Stimulated activated naive CD8-positive, alpha-beta T cell treated with anti-CD3 and anti-CD28 coated beads, Interleukin-15, amount 100 ng/mL, for 72 hours (primary cell): ENCODE measurements around the gene CCNY.
"Not testable (repeated sequence)": the region's sequence is repeated elsewhere in the genome, so short reads cannot be mapped to it uniquely, and the experiment has no call there.

Source experiments
- ATAC-seq: fragments of 150-1000 bp; cut with Tn5 transposase; 2 replicates; pipeline ENCODE4 v1.10.0; 2021; ENCODE audit warnings: mild to moderate bottlenecking, moderate library complexity
- DNase-seq, 2 donors: peaks; one replicate each; pipeline ENCODE4 v3.0.0; 2021 to 2022
- H3K27ac Mint-ChIP-seq, 2 donors: one replicate each; pipeline ENCODE4 v1.8.0; 2022; ENCODE audit warnings: mild to moderate bottlenecking in 2 of 2, mixed read lengths in 2 of 2, moderate library complexity in 2 of 2
- H3K27me3 Mint-ChIP-seq: one replicate; pipeline ENCODE4 v1.8.0; 2022; ENCODE audit warnings: mixed read lengths
- H3K4me1 Mint-ChIP-seq: one replicate; pipeline ENCODE4 v1.8.0; 2022; ENCODE audit warnings: mild to moderate bottlenecking, mixed read lengths
- H3K4me3 Mint-ChIP-seq, 2 donors: one replicate each; pipeline ENCODE4 v1.8.0; 2022; ENCODE audit warnings: mild to moderate bottlenecking in 2 of 2, mixed read lengths in 2 of 2, moderate library complexity in 1 of 2
- H3K9me3 Mint-ChIP-seq, 2 donors: one replicate each; pipeline ENCODE4 v1.8.0; 2022; ENCODE audit warnings: mixed read lengths in 2 of 2

Gene CCNY

DNA sequence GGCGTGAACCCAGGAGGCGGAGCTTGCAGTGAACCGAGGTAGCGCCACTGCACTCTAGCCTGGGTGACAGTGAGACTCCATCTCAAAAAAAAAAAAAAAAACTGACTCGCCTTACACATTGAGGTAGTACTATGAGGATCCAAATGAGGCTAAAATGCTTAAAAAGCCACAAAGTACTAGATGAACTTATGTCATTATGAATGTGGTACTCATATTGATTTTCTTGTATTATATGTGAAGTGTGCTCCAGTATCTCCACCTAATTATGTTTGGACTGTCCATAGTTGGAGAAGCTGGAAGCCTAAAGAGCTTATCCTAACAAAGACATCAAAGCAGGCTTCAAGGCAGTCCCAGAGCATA lies 9.1 kb downstream of the CCNY start:
- no peaks in the 10 kb centered on the region for H3K9me3 Mint-ChIP-seq

DNA sequence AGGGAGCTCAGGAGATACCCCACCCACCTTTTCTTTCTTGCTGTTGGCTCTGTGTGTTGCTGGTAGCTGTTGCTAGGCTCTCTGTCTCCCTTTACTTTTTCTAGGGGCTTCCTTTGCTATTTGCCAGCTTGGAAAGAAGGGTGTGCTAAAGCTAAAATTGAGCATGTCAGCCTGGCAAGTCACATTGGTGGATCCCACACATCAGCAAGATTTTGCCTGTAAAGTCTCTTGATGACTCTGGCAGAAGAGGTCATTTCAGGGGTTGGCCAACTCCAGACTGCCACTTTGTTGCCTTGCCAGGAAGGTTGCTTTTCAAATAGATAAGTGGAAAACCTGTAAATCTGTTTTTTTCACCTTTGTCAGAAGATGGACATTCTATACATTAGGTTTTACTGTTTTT lies 9.9 kb downstream of the CCNY start:
- DNase-seq, result no peak
- Mint-ChIP-seq H3K27ac (no peak overlapping the region), H3K4me3 (no peak overlapping the region), H3K4me1 (peaks cover 90% of the 10 kb centered on the region), H3K27me3 (no peaks in the 10 kb centered on the region), H3K9me3 (no peaks in the 10 kb centered on the region)
- no peak for ATAC-seq

More for the DNA sequence above, 9.1 kb downstream of the CCNY start:
- DNase-seq (no peak), ATAC-seq (no peak)
- Mint-ChIP-seq H3K27ac (no peak overlapping the region), H3K27me3 (no peaks in the 10 kb centered on the region), H3K4me1 (peaks cover 90% of the 10 kb centered on the region), H3K4me3 (no peak overlapping the region)

DNA sequence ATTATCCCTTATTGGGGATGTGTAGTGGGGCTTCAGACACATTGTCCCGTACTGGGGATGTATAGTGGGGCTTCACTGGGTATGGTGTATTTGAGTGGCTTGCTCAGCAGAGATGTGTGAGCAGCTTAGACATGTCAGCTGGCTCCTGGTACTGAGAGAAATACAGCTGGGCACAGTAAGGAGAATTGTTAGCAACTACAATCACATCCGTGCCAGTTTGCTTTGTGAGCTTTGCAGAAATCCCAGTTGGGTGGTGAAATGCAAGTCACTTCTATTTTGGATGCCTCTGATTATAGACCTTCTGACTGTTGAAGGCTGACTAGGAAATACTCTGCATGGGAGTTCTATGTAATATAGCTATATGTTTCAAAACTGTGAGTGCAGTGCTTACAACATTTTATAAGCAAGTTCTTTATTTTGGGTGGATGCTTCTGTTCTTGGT lies 10.8 kb downstream of the CCNY start:
- no peak overlapping the region for H3K4me3 Mint-ChIP-seq
- H3K27me3 Mint-ChIP-seq, result no peaks in the 10 kb centered on the region
- no peak overlapping the region for H3K27ac Mint-ChIP-seq
- H3K4me1 Mint-ChIP-seq, result peaks cover 91% of the 10 kb centered on the region
- DNase-seq (no peak), ATAC-seq (no peak)
- no peaks in the 10 kb centered on the region for H3K9me3 Mint-ChIP-seq

DNA sequence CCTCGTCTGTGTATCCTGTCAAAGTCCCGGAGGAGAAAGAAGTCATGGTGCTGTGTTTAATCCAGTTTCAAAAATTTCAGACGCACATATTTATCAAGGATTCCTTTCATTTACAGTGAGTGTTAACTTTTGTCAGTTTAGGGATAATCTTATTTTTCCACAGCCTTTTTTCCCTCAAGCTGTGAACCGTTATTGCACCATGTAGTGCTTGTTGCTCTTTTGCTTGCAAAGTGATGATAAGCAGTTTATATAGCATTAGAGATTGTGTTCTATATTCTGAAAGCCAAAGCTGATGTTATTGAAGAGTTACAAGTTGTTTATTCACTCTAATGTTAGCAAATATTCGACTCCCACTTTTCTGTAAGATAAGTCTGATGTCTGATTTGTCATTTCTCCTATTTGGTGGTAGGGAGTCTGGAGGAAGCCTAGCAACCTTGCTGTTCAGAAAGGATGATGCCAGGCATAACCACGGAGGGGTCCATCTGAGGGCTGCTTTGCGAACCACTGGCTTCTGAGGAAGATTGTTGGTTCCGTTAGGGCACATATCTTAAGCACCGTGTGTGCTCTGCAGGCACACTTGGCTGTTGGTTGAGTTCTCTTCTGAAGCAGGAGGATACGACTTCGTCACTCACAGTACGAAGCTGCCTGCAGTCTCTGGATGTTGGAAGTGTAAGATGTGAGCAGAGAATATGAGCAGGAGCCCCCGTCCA lies 11.7 kb downstream of the CCNY start:
- Mint-ChIP-seq H3K27ac (no peak overlapping the region), H3K4me3 (no peak overlapping the region), H3K4me1 (peaks cover 91% of the 10 kb centered on the region), H3K9me3 (no peaks in the 10 kb centered on the region), H3K27me3 (no peaks in the 10 kb centered on the region)
- no peak for ATAC-seq
- DNase-seq, result no peak

DNA sequence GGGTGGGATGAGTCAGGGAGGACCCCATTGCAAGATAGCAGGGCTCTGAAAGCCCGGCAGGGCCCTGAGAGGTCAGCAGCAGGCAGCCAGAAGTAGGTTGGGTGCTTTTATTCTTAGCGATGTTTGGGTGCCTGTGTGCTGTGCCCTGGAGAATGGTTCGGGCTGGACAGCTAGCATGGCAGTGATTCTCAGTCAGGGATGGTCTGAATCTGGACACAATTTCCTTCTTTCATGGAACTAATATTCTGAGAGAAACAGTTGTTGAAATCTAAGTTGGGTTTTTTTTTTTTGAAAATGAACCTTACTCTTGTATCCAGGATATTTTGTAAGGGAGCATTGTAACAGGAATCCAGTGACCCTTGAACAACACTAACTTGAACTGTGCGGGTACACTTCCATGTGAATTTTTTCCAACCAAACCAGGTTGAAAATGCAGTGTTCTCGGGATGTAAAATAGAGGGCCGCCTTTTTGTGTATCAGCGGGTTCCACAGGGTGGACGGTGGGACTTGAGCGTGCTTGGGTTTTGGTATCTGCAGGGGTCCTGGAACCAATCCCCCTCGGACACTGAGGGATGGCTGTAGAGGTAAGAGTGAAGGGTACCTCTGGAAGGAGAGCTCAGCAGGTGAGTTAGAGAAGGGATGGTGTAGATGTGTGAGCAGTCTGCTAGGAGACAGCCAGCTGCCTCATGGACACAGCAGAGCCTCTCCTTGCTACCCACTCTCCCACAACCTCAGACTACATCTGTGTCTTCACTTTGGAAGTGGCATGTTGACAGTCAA lies 12.5 kb downstream of the CCNY start:
- Mint-ChIP-seq H3K27ac (no peak overlapping the region), H3K4me3 (no peak overlapping the region), H3K4me1 (peaks cover 91% of the 10 kb centered on the region), H3K9me3 (no peaks in the 10 kb centered on the region), H3K27me3 (no peaks in the 10 kb centered on the region)
- ATAC-seq (peak; percentile 26), DNase-seq (no peak)

DNA sequence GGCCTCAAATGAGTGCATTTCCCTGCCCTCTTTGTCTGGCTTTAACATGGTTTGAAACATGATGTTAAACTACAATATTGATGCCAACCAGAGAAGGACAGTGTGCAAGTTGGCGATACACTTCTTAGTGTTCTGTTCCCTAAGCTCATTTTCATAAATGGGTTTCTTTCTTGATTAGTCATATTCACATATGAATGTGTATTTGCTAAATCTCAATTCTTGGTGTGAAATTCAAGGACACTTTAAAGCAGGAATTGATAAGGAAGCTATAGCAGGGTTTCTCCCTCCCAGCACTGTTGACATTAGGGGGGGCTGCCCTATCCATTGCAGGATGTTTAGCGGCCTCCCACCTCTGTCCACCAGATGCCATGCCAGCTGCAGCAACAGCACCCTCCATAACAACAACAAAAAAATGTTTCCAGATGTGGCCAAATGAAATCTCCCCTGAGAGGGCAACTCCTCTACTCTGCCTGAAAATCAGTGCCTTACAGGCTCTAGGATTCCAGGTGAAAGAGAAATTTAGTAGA lies 13.1 kb downstream of the CCNY start:
- peak; percentile 56 for ATAC-seq
- no peak for DNase-seq
- H3K27ac Mint-ChIP-seq, result no peak overlapping the region
- H3K27me3 Mint-ChIP-seq, result no peaks in the 10 kb centered on the region
- no peaks in the 10 kb centered on the region for H3K9me3 Mint-ChIP-seq
- peaks cover 92% of the 10 kb centered on the region for H3K4me1 Mint-ChIP-seq
- H3K4me3 Mint-ChIP-seq, result no peak overlapping the region

DNA sequence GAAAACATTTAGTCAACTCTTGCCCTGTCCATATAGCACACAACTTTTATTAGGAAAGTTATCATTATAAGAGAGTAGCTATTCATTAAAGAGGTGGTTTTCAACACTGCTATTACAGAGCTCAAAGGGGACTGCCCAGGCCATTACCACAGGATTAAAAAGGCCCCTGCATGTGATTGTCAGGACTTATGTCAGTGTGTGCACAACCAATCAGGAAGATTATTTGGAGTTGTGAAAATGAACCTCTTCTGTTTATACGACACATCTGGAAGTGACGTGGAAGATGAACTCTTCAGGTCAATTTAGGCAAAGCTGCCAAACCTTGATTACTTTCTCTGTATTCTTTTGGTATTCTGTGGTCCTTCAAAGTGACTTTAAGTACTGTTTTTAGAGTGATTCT lies 14.7 kb downstream of the CCNY start:
- H3K4me1 Mint-ChIP-seq, result peaks cover 97% of the 10 kb centered on the region
- DNase-seq, result no peak
- no peaks in the 10 kb centered on the region for H3K9me3 Mint-ChIP-seq
- H3K27me3 Mint-ChIP-seq, result no peaks in the 10 kb centered on the region
- no peak overlapping the region for H3K27ac Mint-ChIP-seq
- H3K4me3 Mint-ChIP-seq, result peak overlapping the region; percentile 6 to 41
- ATAC-seq, result peak; percentile 39

DNA sequence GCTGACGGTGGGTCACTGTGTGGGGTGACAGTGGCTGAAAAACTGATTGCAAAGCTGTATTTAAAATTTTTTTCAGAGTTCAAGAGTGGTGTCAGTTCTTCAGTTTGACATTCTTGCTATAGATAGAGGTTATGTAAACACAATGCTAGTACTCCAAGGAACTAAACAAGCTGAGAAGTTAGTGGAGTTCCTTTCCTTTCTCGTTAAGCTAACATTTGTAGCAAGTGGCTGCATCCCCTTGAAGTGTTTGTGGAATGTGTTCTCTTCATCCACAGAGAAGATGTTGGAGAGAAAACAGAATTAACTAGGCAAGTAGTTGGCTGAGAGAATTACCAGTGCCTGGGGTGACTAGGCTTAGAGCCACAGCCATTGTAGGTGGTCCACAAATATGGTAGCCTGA lies 15.8 kb downstream of the CCNY start:
- peak overlapping the region; percentile 34 to 52 for H3K4me3 Mint-ChIP-seq
- H3K27ac Mint-ChIP-seq, result peak overlapping the region in 1 of 2 donors; percentile 89
- no peaks in the 10 kb centered on the region for H3K9me3 Mint-ChIP-seq
- H3K4me1 Mint-ChIP-seq, result peaks cover 98% of the 10 kb centered on the region
- no peaks in the 10 kb centered on the region for H3K27me3 Mint-ChIP-seq
- DNase-seq (no peak), ATAC-seq (no peak)

DNA sequence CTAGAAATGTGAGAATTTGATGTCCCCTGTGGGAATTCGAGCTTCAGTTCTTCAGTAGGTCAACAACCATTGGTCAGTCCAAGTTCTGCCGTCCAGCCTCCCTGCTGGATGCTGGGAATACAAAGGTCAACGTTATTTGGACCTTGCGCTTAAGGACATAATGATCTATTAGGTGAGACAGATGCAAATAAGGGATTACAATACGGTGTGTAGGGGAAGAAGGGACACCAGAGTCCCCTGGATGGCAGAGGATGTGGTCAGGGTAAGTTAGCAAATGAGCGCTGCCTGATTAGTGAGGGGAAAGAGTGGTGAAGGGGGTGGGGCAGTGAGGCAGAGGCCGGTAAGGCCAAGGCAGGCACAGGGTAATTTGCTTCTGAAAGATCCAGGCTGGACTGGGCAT lies 16.2 kb downstream of the CCNY start:
- Mint-ChIP-seq H3K27me3 (no peaks in the 10 kb centered on the region), H3K27ac (peak overlapping the region; percentile 80 to 87), H3K9me3 (no peaks in the 10 kb centered on the region), H3K4me1 (peaks cover 98% of the 10 kb centered on the region), H3K4me3 (peak overlapping the region; percentile 34 to 52)
- ATAC-seq (peak; percentile 79), DNase-seq (peak; percentile 18 to 48)

DNA sequence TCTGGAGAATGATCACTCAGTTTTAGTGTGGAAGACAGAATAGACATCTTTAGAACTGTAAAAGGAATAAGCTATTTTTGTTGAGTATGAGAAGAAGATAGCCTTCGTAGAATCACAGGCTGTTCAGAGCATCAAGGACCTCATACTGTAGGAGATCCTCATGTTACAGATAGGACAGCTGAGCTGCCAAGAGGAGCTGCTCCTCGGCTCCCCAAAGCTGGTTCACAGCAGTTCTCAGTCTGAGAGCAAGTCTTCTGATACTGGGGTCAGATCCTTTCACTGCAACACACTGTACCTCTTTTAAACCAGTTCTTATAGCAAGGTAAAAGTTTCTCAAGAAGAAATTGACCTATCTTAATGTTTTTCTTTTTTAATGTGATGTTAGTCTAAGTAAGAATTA lies 17.1 kb downstream of the CCNY start:
- no peak for ATAC-seq

DNA sequence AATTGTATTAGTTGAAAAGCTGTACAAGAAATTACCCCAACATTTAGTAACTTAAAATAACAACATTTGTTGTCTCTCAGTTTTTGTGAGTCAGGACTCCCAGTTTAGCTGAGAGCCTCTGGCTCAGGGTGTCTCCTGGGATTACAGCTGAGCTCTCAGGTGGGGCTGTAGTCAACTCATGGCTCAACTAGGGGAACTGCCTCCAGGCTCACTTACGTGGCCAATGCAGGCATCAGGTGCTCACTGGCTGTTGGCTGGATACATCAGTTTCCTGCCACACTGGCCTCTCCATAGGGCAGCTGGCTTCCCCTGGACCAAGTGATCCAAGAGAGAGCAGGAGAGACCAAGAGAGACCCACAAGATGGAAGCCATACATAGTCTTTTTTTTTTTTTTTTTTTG lies 17.5 kb downstream of the CCNY start:
- ATAC-seq (no peak), DNase-seq (no peak)
- Mint-ChIP-seq H3K27ac (no peak overlapping the region), H3K4me3 (no peak overlapping the region), H3K9me3 (no peaks in the 10 kb centered on the region), H3K4me1 (peaks cover 100% of the 10 kb centered on the region), H3K27me3 (no peaks in the 10 kb centered on the region)

More for the DNA sequence above, 17.1 kb downstream of the CCNY start:
- Mint-ChIP-seq H3K4me1 (peaks cover 100% of the 10 kb centered on the region), H3K27me3 (no peaks in the 10 kb centered on the region), H3K27ac (no peak overlapping the region), H3K9me3 (no peaks in the 10 kb centered on the region), H3K4me3 (no peak overlapping the region)
- no peak for DNase-seq

DNA sequence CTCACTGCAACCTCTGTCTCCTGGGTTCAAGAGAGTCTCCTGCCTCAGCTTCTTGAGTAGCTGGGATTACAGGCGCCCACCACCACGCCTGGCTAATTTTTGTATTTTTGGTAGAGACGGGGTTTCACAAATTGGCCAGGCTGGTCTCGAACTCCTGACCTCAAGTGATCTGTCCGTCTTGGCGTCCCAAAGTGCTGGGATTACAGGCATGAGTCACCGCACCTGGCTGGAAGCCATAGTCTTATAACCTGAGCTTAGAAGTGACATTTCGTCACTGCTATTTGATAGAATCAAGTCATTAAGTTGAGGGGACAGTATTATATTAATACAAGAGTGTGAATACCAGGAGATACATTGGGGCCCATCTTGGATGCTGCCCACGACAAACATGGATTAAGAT lies 17.9 kb downstream of the CCNY start:
- H3K4me3 Mint-ChIP-seq, ATAC-seq, DNase-seq, H3K27ac Mint-ChIP-seq, H3K27me3 Mint-ChIP-seq, H3K9me3 Mint-ChIP-seq: not testable (repeated sequence)
- peaks cover 98% of the 10 kb centered on the region for H3K4me1 Mint-ChIP-seq

DNA sequence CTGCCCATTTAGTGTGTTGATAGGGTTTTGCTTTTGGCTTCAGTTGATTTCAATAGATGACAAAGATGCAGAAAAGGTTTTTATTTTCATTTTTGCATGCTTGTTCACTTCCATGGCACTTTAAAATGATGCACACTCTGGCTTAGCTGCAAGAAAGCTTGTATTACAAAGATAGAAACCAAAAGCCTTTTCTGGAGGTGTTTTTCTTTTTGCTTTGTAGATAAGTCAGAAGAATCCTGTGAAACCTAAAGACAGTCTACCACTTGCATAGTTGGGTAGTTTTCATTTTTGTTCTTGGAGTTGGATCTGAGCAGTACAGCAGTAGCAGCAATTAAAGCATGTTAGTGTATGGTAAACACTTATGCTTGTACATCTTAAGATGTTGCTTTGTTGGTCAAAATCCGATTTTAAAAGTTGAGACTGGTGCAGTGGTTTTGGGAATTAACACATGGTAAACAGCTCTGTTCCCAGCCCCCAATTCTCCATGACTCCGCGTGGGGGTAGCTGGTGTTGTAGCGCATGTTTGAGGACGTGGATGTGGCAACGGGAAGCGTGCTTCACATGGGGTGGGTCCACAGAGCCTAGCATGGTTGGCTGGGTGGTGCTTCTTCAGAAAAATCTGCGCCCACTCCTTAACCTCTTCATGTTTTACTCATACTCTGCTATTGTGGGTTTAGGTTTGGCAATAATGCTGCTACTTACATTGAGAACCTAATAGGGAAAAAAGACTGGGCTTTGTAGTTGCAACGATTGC lies 19.8 kb downstream of the CCNY start:
- ATAC-seq, result peak; percentile 79

DNA sequence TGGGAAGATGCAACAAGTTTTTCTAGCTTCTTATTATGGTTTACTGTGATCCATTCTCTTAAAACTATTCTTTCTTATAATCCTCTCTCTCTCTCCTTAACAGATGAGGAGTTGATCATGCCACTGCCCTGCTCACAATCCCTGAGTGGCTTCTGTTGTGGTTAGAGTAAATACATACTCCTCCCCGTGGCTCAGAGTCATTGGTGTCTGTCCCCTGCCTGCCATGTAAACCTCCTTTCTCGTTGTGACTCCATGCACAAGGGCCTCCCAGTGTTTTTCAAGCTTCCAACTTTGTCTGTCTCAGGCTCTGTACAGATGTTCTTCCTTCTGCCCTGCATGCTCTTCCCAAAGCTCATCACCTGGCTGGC lies 20.4 kb downstream of the CCNY start:
- Mint-ChIP-seq H3K4me1 (peaks cover 82% of the 10 kb centered on the region), H3K27me3 (no peaks in the 10 kb centered on the region), H3K4me3 (peak overlapping the region; percentile 68 to 80), H3K27ac (peak overlapping the region; percentile 67 to 79), H3K9me3 (no peaks in the 10 kb centered on the region)
- DNase-seq, result no peak
- peak; percentile 75 for ATAC-seq

More for the DNA sequence above, 19.8 kb downstream of the CCNY start:
- Mint-ChIP-seq H3K4me3 (peak overlapping the region; percentile 68 to 80), H3K9me3 (no peaks in the 10 kb centered on the region), H3K4me1 (peaks cover 86% of the 10 kb centered on the region), H3K27ac (peak overlapping the region; percentile 67 to 79), H3K27me3 (no peaks in the 10 kb centered on the region)
- no peak for DNase-seq

DNA sequence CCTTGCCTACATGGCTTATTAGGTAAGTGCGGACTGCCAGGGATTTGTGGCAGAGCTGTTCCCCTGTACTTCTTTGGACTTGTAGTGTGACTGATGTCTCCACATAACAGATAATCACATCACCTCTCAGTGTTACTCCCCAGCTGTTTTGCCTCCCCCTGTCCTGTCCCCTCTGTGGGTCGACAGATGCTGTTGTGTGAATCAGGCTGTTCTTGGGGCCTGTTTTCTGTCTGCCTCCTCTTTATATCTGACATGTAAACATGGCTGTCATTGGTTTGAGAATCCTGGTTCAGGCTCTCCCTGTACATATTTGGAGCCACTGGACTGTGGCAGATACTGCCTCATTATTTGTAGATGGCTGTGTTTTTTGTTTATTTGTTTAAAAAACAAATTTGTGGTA lies 22.7 kb downstream of the CCNY start:
- Mint-ChIP-seq H3K9me3 (no peaks in the 10 kb centered on the region), H3K27ac (peak overlapping the region in 1 of 2 donors; percentile 12), H3K4me1 (peaks cover 79% of the 10 kb centered on the region), H3K27me3 (no peaks in the 10 kb centered on the region), H3K4me3 (no peak overlapping the region)
- ATAC-seq, result no peak
- DNase-seq, result no peak

DNA sequence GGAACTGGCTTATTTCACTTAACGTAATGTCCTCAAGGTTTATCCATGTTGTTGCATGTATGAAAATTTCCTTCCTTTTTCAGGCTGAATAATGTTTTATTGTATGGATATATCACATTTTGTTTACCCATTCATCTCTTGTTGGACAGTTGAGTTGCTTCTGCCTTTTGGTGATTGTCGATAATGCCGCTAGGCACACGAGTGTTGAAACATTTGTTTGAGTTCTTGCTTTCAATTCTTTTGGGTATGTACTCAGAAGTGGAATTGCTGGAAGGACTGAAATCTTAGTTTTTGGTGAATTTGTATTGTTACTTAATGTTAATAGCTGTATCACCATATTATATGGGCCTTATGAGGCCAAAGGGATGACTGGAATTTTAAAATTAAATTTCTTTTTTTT lies 23.6 kb downstream of the CCNY start:
- DNase-seq (no peak), ATAC-seq (no peak)
- Mint-ChIP-seq H3K9me3 (no peaks in the 10 kb centered on the region), H3K27ac (no peak overlapping the region), H3K27me3 (no peaks in the 10 kb centered on the region), H3K4me3 (no peak overlapping the region), H3K4me1 (peaks cover 71% of the 10 kb centered on the region)
